ENCODE results near the gene TRPC5OS. TPM values are rescaled to one million over a fixed set of nuclear protein-coding genes. Genes with fewer than 3 reads are reported as not detected.

The TRPC5OS gene
- total RNA-seq, 3 donors from 2014 or later = not detected

DNA sequence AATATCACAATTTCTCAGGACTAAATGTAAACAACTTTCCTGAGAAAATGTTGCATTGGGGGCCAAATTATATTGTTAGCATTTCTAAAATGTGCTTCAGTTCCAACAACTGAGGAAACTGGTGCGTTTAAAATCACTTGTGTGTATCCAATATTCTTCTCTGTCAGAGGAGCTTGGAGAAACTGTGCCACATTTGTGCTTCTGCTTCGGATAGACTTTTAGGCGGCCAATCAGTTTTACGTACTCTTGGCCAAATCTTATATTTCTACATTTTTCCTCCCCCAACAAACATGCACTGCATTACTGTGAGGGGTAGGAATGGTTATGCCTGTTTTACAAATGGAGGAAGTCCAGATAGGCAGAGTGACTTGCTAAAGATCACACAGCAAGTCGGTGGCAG, 27.4 kb upstream of the TRPC5OS start:
- TF ChIP-seq, protein P1, sequence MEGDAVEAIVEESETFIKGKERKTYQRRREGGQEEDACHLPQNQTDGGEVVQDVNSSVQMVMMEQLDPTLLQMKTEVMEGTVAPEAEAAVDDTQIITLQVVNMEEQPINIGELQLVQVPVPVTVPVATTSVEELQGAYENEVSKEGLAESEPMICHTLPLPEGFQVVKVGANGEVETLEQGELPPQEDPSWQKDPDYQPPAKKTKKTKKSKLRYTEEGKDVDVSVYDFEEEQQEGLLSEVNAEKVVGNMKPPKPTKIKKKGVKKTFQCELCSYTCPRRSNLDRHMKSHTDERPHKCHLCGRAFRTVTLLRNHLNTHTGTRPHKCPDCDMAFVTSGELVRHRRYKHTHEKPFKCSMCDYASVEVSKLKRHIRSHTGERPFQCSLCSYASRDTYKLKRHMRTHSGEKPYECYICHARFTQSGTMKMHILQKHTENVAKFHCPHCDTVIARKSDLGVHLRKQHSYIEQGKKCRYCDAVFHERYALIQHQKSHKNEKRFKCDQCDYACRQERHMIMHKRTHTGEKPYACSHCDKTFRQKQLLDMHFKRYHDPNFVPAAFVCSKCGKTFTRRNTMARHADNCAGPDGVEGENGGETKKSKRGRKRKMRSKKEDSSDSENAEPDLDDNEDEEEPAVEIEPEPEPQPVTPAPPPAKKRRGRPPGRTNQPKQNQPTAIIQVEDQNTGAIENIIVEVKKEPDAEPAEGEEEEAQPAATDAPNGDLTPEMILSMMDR (IDR thresholded peaks at IDR 0.05) = no peak
- intact Hi-C loops (cut with DNase I, micrococcal nuclease) = no loop called here
- ATAC-seq (no peak), DNase-seq (no peak)
- Histone ChIP-seq H3K9me3 (no peaks in the 10 kb centered on the region), H3K36me3 (ENCODE audit: low read depth) (no peaks in the 10 kb centered on the region), H3K4me1 (ENCODE audit: low read depth) (no peaks in the 10 kb centered on the region), H3K4me3 (no peak overlapping the region)

DNA sequence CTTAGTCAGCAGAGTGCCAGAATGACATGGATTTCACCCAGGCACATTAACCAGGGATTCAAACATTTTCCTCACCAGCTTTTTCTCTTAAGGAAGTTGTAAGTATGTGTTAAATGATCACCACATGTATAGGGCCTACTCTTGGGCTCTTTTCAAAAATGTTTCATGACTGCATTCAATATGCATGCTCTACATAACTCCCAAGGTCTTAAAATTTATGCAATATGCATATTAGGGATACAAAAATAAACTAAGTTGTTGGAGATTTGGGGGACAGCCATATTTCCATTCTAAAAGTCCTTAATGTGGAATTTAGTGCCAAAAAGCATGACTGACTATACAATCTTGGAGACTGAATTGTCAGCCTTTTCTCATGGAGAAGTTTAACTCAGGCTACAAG, 25.0 kb upstream of the TRPC5OS start:
- TF ChIP-seq, protein P1 (IDR thresholded peaks at IDR 0.05) = no peak
- Histone ChIP-seq H3K36me3 (ENCODE audit: low read depth) (no peaks in the 10 kb centered on the region), H3K4me1 (ENCODE audit: low read depth) (no peaks in the 10 kb centered on the region), H3K9me3 (no peaks in the 10 kb centered on the region), H3K4me3 (no peak overlapping the region)
- no peak for ATAC-seq
- intact Hi-C loops (cut with DNase I, micrococcal nuclease) = no loop called here
- no peak for DNase-seq

DNA sequence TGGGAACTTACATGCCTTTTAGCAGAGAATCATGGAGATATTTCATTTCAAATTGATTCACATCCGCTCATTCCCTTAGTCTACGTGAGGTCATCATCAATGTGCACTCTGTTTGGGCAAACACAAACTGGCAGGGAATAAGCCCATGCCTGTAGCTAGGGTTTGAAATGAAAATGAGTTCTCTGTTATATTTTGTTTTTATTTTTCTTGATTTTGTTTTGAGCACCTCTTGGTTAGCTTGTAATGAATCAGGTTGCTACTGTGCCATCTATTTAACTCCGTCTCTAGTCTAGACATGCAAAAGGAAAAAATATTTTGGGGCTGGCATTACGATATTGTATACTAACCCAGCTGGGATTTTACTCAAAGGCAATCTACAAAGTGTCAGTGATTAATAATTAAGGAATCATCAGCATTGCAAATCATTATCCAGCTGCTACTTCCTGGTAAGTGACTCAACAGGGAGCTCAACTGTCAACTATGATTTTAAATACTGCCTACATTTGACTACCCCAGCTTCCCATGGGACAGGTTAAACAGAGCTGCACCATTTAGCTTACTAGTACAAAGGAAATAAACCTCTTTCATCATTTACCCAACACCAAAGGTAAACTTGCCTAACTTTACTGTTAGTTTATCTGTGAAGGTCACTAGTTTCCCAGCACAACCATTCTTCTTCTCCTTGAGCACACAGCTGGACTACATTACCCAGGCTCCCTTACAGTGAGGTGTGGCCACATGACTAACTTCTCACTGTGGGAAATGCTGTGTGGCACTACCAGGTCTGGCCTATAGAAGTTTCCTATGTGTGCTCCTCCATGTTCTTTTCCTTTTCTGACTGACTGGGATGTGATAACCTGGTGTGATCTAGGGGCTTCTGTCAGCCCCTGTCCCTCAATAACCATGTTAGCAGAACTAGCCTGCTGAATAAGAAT, 21.2 kb upstream of the TRPC5OS start:
- Histone ChIP-seq H3K4me3 (no peak overlapping the region), H3K36me3 (ENCODE audit: low read depth) (no peaks in the 10 kb centered on the region), H3K4me1 (ENCODE audit: low read depth) (no peaks in the 10 kb centered on the region), H3K9me3 (no peaks in the 10 kb centered on the region)
- DNase-seq (no peak), ATAC-seq (peak; percentile 31)
- intact Hi-C loops (cut with DNase I, micrococcal nuclease) = no loop called here
- TF ChIP-seq, protein P1 (IDR thresholded peaks at IDR 0.05) = no peak

DNA sequence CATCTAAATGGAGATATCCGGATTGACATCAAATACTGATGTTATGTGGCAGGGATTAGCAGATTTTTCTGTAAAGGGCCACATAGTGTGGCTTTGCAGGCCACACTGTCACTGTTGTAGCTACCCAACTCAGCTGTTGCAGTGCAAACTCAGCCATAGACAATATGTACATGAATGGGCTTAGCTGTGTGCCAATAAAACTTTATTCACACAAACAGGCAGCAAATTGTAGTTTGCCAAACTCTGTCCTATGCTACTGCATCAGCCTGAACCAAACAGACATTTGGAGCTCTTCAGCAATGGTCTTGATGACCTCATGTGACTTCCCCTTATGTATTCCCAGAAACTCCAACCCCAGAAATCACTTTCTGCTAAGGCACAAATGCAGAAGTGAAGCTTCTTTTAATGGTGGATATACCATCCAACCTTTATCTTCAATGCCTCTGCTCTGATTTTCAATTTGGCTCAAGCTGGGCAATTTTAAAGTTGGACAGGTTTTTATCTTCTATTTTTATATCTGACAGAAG, 18.4 kb upstream of the TRPC5OS start:
- DNase-seq (no peak), ATAC-seq (no peak)
- TF ChIP-seq, protein P1 (IDR thresholded peaks at IDR 0.05) = no peak
- Histone ChIP-seq H3K4me1 (ENCODE audit: low read depth) (no peaks in the 10 kb centered on the region), H3K4me3 (no peak overlapping the region), H3K36me3 (ENCODE audit: low read depth) (no peaks in the 10 kb centered on the region), H3K9me3 (no peaks in the 10 kb centered on the region)
- intact Hi-C loops (cut with DNase I, micrococcal nuclease) = no loop called here

DNA sequence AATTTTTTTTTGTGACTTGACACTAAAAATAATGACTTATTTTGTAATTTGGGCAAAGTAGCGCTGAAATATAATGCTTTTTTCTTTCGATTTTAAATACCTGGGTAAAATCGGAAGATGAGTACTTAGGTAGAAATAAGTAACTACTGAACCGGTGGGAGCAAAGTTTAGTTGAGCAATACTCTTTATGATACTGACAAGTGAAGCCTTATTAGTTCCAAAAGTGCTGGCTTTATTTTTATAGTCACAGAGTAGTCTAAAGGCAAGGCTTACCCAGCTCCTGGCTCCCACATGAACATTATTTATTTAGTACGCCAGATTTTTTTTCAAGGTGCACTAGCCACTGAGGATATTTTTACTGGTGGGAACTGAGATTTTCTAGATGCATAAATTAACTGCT, 14.4 kb upstream of the TRPC5OS start:
- ATAC-seq = no peak

More for the DNA sequence above, 14.4 kb upstream of the TRPC5OS start:
- no peaks in the 10 kb centered on the region for H3K4me1 ChIP-seq (ENCODE audit: low read depth)
- TF ChIP-seq, protein P1 (IDR thresholded peaks at IDR 0.05) = no peak
- H3K36me3 ChIP-seq (ENCODE audit: low read depth) = no peaks in the 10 kb centered on the region
- no peak for DNase-seq
- no peak overlapping the region for H3K4me3 ChIP-seq
- intact Hi-C loops (cut with DNase I, micrococcal nuclease) = no loop called here
- no peaks in the 10 kb centered on the region for H3K9me3 ChIP-seq

All from mucosa of descending colon (tissue), 3 donors.